ENCODE measurements around the gene LAMC2. TPM values are rescaled to one million over a fixed set of nuclear protein-coding genes. Genes with fewer than 3 reads are reported as not detected.

LAMC2 gene
- total RNA-seq, 1 experiment from 2014 or later, result 884 TPM

GRCh38 chr1:183289051-183289496 is 103.0 kb downstream of the LAMC2 start:
- ChIA-PET CTCF (interaction anchor here (0.9 to 3.0 kb wide), 4 partner anchors 17 to 128 kb away, joined by 5 to 12 read pairs (median 10); no protein-coding TSS in a partner anchor), POLR2A (interaction anchor here (0.6 kb wide), 1 partner anchor 182 kb away, joined by 3 read pairs; no protein-coding TSS in a partner anchor)
- BruUV-seq (replicated peaks), result no TSS peak
- no peak overlapping the region for H3K27ac Mint-ChIP-seq (ENCODE audit: low read depth, unreplicated experiment)
- peaks cover 9% of the 10 kb centered on the region for H3K4me1 Mint-ChIP-seq (ENCODE audit: insufficient read depth, unreplicated experiment)
- H3K9me3 Mint-ChIP-seq (ENCODE audit: unreplicated experiment), result no peaks in the 10 kb centered on the region
- TF ChIP-seq CTCF (IDR thresholded peaks at IDR 0.05; ENCODE audit: unreplicated experiment), result no peak
- H3K36me3 Mint-ChIP-seq (ENCODE audit: insufficient read depth, unreplicated experiment), result no peaks in the 10 kb centered on the region
- no peaks in the 10 kb centered on the region for H3K27me3 Mint-ChIP-seq (ENCODE audit: insufficient read depth, unreplicated experiment)
- H3K4me3 Mint-ChIP-seq (ENCODE audit: unreplicated experiment), result no peak overlapping the region
- no peak for DNase-seq (ENCODE audit: unreplicated experiment)
- intact Hi-C loops (cut with micrococcal nuclease), result no loop called here

GRCh38 chr1:183290628-183291027 is 104.6 kb downstream of the LAMC2 start:
- Mint-ChIP-seq H3K9me3 (ENCODE audit: unreplicated experiment) (no peaks in the 10 kb centered on the region), H3K36me3 (ENCODE audit: insufficient read depth, unreplicated experiment) (no peaks in the 10 kb centered on the region), H3K4me3 (ENCODE audit: unreplicated experiment) (no peak overlapping the region), H3K27ac (ENCODE audit: low read depth, unreplicated experiment) (no peak overlapping the region), H3K27me3 (ENCODE audit: insufficient read depth, unreplicated experiment) (no peaks in the 10 kb centered on the region), H3K4me1 (ENCODE audit: insufficient read depth, unreplicated experiment) (peaks cover 9% of the 10 kb centered on the region)
- intact Hi-C loops (cut with micrococcal nuclease), result no loop called here
- CTCF ChIA-PET, result interaction anchor here (0.6 to 3.0 kb wide), 5 partner anchors 9 to 201 kb away, joined by 3 to 12 read pairs (median 6); no protein-coding TSS in a partner anchor
- POLR2A ChIA-PET, result interaction anchor here (0.7 kb wide), 1 partner anchor 328 kb away, joined by 3 read pairs; no protein-coding TSS in a partner anchor
- no TSS peak for BruUV-seq (replicated peaks)
- no peak for TF ChIP-seq CTCF (IDR thresholded peaks at IDR 0.05; ENCODE audit: unreplicated experiment)
- no peak for DNase-seq (ENCODE audit: unreplicated experiment)

GRCh38 chr1:183291216-183291762 is 105.2 kb downstream of the LAMC2 start:
- Mint-ChIP-seq H3K27ac (ENCODE audit: low read depth, unreplicated experiment) (no peak overlapping the region), H3K27me3 (ENCODE audit: insufficient read depth, unreplicated experiment) (no peaks in the 10 kb centered on the region), H3K36me3 (ENCODE audit: insufficient read depth, unreplicated experiment) (no peaks in the 10 kb centered on the region), H3K9me3 (ENCODE audit: unreplicated experiment) (no peaks in the 10 kb centered on the region), H3K4me3 (ENCODE audit: unreplicated experiment) (no peak overlapping the region), H3K4me1 (ENCODE audit: insufficient read depth, unreplicated experiment) (peaks cover 9% of the 10 kb centered on the region)
- ChIA-PET POLR2A (interaction anchor here (0.7 kb wide), 1 partner anchor 329 kb away, joined by 3 read pairs; no protein-coding TSS in a partner anchor), CTCF (interaction anchor here (0.6 to 3.0 kb wide), 2 partner anchors 15 to 200 kb away, joined by 3 to 12 read pairs; no protein-coding TSS in a partner anchor)
- DNase-seq (ENCODE audit: unreplicated experiment), result no peak
- TF ChIP-seq CTCF (IDR thresholded peaks at IDR 0.05; ENCODE audit: unreplicated experiment), result no peak
- no TSS peak for BruUV-seq (replicated peaks)
- intact Hi-C loops (cut with micrococcal nuclease), result no loop called here

GRCh38 chr1:183291802-183292514 is 105.9 kb downstream of the LAMC2 start:
- BruUV-seq (replicated peaks), result no TSS peak
- POLR2A ChIA-PET, result interaction anchor here (0.5 to 0.6 kb wide), 3 partner anchors 13 to 413 kb away, joined by 3 to 4 read pairs (median 3); no protein-coding TSS in a partner anchor
- DNase-seq (ENCODE audit: unreplicated experiment), result no peak
- CTCF ChIA-PET, result interaction anchor here (3.0 kb wide), 1 partner anchor 14 kb away, joined by 12 read pairs; no protein-coding TSS in a partner anchor
- no peak for TF ChIP-seq CTCF (IDR thresholded peaks at IDR 0.05; ENCODE audit: unreplicated experiment)
- intact Hi-C loops (cut with micrococcal nuclease), result no loop called here
- Mint-ChIP-seq H3K27ac (ENCODE audit: low read depth, unreplicated experiment) (no peak overlapping the region), H3K27me3 (ENCODE audit: insufficient read depth, unreplicated experiment) (no peaks in the 10 kb centered on the region), H3K4me1 (ENCODE audit: insufficient read depth, unreplicated experiment) (peaks cover 9% of the 10 kb centered on the region), H3K4me3 (ENCODE audit: unreplicated experiment) (no peak overlapping the region), H3K9me3 (ENCODE audit: unreplicated experiment) (no peaks in the 10 kb centered on the region), H3K36me3 (ENCODE audit: insufficient read depth, unreplicated experiment) (no peaks in the 10 kb centered on the region)

All from MCF 10A (cell line).